ENCODE measurements around the gene JCAD. TPM values are rescaled to one million over a fixed set of nuclear protein-coding genes. Genes with fewer than 3 reads are reported as not detected.

JCAD gene
- total RNA-seq, 2 experiments from 2014 or later, result 0.03 to 0.20 TPM

DNA sequence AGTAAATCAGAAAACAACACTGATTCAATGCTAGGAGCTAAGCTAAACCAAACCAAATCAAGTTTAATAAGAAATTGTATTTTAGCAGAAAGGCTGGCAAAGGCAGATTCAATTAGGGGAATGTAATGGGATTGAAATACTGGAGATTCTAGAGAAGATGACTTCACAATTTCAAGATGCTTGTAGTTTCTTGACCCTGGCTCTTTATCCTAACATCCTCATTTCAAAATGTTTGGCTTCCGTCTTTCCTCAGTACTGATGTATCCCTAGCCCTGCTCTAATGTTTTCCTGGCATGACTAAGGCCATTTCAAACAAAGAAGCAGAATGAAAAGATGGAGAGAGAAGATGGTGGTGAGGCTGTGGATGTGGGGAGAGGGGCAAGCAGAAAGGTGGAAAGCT lies 2.7 kb upstream of the JCAD start:
- Mint-ChIP-seq H3K36me3 (no peaks in the 10 kb centered on the region), H3K27me3 (peaks cover 69% of the 10 kb centered on the region), H3K4me3 (no peak overlapping the region), H3K27ac (no peak overlapping the region), H3K4me1 (peaks cover 4% of the 10 kb centered on the region), H3K9me3 (no peaks in the 10 kb centered on the region)
- POLR2A ChIA-PET, result no interaction called here
- ATAC-seq (ENCODE audit: low read depth), result no peak
- DNase-seq, result no peak

DNA sequence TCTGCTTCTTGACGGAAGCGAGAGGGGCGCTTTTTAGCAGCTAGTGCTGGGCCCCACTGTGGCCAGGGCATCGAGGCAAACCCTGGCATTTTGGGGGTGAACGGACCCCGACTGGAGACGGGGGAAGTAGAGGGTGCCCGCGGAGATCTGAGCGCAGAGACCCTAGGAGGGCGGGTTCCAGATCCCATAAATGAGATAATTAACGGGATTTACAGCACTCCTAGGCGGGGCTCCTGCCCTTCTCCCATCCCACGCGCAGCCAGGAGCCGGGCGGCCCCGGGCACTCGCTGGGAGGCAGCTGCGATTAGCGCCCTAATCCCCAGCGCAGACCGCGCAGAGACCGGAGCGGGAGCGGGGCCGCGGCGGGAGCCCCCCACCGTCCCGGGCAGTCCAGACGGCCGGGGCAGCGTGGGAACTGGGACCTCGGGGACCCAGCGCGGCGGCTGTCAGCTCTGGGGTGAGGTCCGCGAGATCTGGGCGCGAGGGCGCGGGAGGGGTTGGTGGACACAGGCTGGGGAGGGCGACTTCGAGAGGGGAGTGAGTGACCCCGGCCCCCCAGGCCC lies 735 bp downstream of the JCAD start:
- ATAC-seq (ENCODE audit: low read depth), result no peak
- DNase-seq, result no peak
- Mint-ChIP-seq H3K27ac (no peak overlapping the region), H3K4me1 (peaks cover 4% of the 10 kb centered on the region), H3K27me3 (peaks cover 82% of the 10 kb centered on the region), H3K4me3 (peak overlapping the region; percentile 12), H3K36me3 (no peaks in the 10 kb centered on the region), H3K9me3 (no peaks in the 10 kb centered on the region)
- POLR2A ChIA-PET, result no interaction called here

DNA sequence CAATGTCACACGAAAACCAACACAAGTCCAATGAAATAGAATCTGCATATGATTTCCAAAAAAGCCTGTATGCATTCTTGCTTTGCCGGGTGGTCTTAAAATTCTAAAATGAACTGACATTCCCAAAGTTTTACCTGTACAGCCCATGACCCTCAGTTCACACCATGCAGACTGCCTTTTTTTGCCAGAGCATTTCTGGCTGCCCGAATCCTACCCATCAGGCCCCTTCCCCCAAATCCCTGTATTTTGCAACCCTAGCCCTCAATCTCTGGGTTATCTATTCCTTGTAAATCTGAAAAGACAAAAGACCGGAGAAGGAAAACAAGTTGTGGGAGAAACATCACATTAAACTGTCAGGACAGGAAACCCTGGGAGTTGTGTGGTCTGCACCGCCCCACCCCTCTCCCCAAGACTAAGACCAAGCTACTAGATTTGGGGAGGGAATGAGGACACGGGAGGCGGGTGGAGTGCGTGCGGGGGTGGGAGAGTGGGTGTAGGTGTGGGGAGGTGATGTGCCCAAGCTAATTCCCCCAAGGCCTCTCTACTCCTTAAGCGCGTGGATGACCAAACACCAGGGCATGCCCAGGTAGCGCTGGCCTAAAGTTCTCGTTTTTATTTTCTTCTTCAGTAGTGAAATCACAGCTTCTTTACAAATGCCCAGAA lies 1.4 kb downstream of the JCAD start:
- Mint-ChIP-seq H3K4me3 (no peak overlapping the region), H3K4me1 (peaks cover 4% of the 10 kb centered on the region), H3K9me3 (no peaks in the 10 kb centered on the region), H3K36me3 (no peaks in the 10 kb centered on the region), H3K27ac (no peak overlapping the region), H3K27me3 (peaks cover 80% of the 10 kb centered on the region)
- POLR2A ChIA-PET, result no interaction called here
- ATAC-seq (ENCODE audit: low read depth) (no peak), DNase-seq (no peak)

DNA sequence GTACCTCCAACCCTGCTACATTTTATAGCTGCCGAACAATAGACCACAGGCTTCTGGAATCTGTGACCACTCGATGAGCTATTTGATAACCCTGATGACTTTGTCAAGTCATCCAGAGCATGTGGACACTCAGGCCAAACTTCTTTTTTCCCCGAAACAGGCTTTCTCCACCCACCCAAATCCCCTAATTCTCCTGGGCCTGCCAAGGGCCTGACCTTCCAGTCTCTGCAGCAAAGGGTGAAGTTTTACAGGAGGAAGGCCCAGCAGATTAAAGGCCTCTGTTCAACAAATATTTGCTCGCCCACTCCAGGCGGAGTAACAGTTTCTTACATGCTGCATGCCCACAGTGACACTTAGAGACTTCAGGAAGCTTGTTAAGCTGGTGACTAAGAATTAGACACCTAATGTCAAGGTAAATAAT lies 2.0 kb downstream of the JCAD start:
- H3K36me3 Mint-ChIP-seq, result no peaks in the 10 kb centered on the region
- DNase-seq (no peak), ATAC-seq (ENCODE audit: low read depth) (no peak)
- H3K27ac Mint-ChIP-seq, result no peak overlapping the region
- POLR2A ChIA-PET, result no interaction called here
- no peak overlapping the region for H3K4me3 Mint-ChIP-seq
- no peaks in the 10 kb centered on the region for H3K9me3 Mint-ChIP-seq
- peaks cover 4% of the 10 kb centered on the region for H3K4me1 Mint-ChIP-seq
- H3K27me3 Mint-ChIP-seq, result peaks cover 79% of the 10 kb centered on the region

DNA sequence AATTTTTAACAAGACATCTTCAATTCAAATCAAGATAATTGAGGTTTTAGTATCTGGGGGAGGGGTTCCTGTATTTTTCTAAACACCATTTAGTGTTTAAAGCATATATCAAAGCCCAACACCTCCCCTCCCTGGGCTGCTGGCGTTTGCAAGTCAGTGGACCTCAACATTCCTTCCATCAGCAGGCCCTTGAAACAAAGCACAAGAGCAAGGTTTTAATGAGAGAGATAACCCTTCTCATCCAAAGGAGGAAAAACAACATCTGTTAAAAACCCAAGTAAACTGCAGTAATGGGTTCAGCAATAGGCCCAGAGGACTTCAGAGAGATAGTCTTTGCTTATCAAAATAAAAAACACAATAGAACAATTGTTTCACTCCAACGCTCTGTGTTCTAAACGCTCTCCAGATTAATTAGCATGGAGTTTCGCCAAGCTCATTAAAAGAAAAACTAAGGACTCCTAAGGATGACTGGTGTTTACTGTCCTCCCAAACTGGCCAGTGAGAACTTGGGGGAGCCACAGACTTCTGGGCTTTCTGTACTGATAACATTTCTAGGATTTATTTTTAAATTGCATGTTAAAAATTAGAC lies 2.5 kb downstream of the JCAD start:
- DNase-seq, result no peak
- no peak for ATAC-seq (ENCODE audit: low read depth)
- POLR2A ChIA-PET, result no interaction called here
- Mint-ChIP-seq H3K36me3 (no peaks in the 10 kb centered on the region), H3K9me3 (no peaks in the 10 kb centered on the region), H3K4me3 (no peak overlapping the region), H3K27ac (no peak overlapping the region), H3K4me1 (peaks cover 4% of the 10 kb centered on the region), H3K27me3 (peaks cover 78% of the 10 kb centered on the region)

DNA sequence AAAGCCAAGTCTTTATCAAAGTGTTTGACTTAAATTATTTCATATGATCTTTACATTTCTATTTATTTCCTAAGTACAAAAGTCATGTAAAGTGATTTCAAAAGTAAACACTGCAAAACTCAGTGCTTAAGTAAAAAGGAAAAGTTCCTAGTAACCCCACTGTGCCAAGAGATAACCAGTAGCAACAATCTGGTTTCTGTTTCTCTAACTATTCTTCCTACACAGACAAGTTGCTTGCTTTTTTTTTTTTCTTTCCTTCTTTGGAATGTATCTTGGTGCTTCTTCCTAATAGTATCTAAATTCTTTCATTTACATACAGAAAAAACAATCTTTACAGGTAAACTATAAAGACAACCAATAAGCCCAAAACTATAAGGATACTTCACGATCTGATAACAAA lies 3.1 kb downstream of the JCAD start:
- Mint-ChIP-seq H3K27me3 (peaks cover 75% of the 10 kb centered on the region), H3K9me3 (no peaks in the 10 kb centered on the region), H3K27ac (no peak overlapping the region), H3K4me1 (peaks cover 4% of the 10 kb centered on the region), H3K36me3 (no peaks in the 10 kb centered on the region), H3K4me3 (no peak overlapping the region)
- DNase-seq (no peak), ATAC-seq (ENCODE audit: low read depth) (no peak)
- POLR2A ChIA-PET, result no interaction called here

DNA sequence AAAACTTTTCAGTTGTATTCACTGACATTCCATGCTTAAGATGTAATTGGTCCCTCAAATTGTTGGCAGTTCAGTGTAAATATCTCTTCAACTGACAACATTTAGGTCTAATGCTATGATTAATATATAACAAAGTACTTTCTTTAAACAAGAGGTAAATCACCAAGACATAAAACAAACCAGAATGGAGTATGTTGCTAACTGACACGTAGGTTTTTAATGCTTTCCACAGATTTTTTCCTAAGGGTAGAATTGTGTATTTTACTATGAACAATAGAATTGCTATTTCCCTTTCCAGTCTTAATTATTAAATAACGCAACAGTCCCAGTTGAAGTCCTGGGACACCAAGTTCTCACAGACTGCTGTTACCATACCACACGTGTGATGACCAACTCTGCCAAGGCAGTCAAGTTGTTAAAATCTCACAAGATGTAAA lies 4.1 kb downstream of the JCAD start:
- peaks cover 5% of the 10 kb centered on the region for H3K4me1 Mint-ChIP-seq
- H3K27me3 Mint-ChIP-seq, result peaks cover 74% of the 10 kb centered on the region
- ATAC-seq (ENCODE audit: low read depth) (no peak), DNase-seq (no peak)
- H3K9me3 Mint-ChIP-seq, result no peaks in the 10 kb centered on the region
- H3K36me3 Mint-ChIP-seq, result no peaks in the 10 kb centered on the region
- H3K4me3 Mint-ChIP-seq, result no peak overlapping the region
- no peak overlapping the region for H3K27ac Mint-ChIP-seq
- POLR2A ChIA-PET, result no interaction called here

DNA sequence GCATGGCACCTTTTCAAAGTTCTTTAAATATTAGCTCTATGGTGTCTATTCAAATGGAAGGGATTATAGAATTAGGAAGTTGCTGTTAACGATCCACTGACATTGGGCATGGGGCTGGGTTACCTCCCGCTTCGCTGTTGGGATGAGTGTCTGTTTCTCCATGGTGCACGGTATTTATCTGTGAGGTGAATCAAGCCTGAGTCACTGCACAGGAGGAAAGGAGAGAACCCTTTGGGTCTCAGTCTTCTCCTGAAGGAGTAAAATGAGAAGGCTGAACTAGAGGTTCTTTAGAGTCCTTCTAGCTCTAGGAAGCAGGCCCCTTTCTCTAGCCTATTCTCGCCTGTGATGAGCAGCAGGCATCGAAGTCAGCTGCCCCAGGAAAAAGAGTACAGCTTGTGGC lies 7.3 kb downstream of the JCAD start:
- Mint-ChIP-seq H3K27ac (no peak overlapping the region), H3K4me1 (peaks cover 19% of the 10 kb centered on the region), H3K4me3 (no peak overlapping the region), H3K36me3 (no peaks in the 10 kb centered on the region), H3K27me3 (peaks cover 70% of the 10 kb centered on the region), H3K9me3 (no peaks in the 10 kb centered on the region)
- POLR2A ChIA-PET, result no interaction called here
- DNase-seq (no peak), ATAC-seq (ENCODE audit: low read depth) (no peak)

DNA sequence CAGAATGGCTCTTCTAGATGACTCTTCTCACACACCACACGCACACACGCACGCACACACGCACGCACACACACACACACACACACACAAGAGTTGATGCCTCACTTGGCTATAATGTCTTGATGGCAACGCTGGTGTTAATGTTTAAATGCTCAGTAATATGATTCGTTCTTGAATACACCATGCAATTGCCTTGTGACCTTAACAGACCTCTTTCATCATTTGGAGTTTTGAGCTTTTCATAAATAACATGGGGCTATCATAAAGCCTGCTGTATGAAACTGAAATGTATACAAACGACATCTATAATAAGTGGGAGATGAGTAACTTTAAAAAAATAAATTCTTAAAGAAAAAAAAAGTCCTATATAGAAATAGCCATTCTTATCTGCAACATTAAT lies 8.2 kb downstream of the JCAD start:
- H3K4me1 Mint-ChIP-seq, result peaks cover 19% of the 10 kb centered on the region
- peaks cover 70% of the 10 kb centered on the region for H3K27me3 Mint-ChIP-seq
- ATAC-seq (ENCODE audit: low read depth) (no peak), DNase-seq (no peak)
- H3K9me3 Mint-ChIP-seq, result no peaks in the 10 kb centered on the region
- POLR2A ChIA-PET, result no interaction called here
- no peak overlapping the region for H3K4me3 Mint-ChIP-seq
- no peaks in the 10 kb centered on the region for H3K36me3 Mint-ChIP-seq
- H3K27ac Mint-ChIP-seq, result no peak overlapping the region

DNA sequence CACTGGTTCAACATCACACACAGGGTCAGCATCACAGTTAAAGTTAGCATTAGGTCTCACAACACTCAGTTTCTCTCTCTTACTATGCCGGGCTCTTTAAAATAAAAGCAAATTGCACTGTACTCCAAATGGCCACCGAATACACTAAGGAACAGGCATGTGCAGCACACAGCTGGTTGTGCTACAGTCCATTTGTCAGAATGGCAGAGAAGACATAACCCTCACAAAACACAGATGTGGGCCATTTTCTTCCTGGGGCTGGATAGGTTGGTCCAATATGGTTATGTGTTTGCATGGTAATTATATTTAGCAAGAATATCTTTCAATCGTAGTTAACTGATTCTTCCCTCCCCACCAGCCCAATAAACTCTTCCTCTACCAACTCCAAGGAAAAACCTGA lies 9.0 kb downstream of the JCAD start:
- ATAC-seq (ENCODE audit: low read depth) (no peak), DNase-seq (no peak)
- POLR2A ChIA-PET, result no interaction called here
- H3K4me1 Mint-ChIP-seq, result peaks cover 19% of the 10 kb centered on the region
- H3K27me3 Mint-ChIP-seq, result peaks cover 70% of the 10 kb centered on the region
- no peaks in the 10 kb centered on the region for H3K9me3 Mint-ChIP-seq
- H3K27ac Mint-ChIP-seq, result no peak overlapping the region
- H3K36me3 Mint-ChIP-seq, result no peaks in the 10 kb centered on the region
- no peak overlapping the region for H3K4me3 Mint-ChIP-seq

DNA sequence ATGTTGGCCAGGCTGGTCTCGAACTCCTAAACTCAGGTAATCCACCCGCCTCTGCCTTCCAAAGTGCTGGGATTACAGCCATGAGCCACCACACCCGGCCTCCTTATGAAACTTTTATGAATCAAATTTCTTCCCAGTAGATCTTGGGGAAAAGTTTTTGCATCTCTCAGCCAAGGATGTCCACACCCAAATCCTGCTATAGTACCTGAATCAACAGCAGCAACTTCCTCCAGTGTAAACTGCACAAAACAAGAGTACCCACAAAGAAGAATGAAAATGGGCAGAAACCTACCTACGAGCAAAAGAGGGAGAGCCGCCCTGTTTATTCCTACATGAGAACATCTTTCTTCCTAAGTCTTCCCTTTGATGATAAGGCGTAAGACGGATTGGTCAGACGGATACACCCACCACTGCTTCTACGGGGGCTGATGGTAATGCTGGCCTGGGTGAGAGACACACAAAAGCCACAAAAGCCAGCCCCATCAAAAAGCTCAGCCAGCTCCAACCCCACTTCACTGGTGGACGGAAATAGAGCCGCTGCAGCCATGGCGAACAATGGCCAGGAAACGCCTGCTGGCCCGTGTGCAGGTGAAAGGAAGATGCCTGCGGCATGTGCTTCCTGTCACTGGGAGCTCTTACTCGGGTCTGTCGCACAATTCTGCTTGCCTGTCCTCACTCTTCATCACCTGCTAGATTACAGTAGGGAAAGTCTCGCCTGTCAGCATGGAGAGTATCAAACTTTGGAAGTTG lies 10.4 kb downstream of the JCAD start:
- H3K36me3 Mint-ChIP-seq, result no peaks in the 10 kb centered on the region
- H3K4me3 Mint-ChIP-seq, result peak overlapping the region; percentile 64
- peaks cover 19% of the 10 kb centered on the region for H3K4me1 Mint-ChIP-seq
- no peaks in the 10 kb centered on the region for H3K9me3 Mint-ChIP-seq
- POLR2A ChIA-PET, result interaction anchor here (1.2 kb wide), 1 partner anchor 22 kb away, joined by 5 read pairs; no protein-coding TSS in a partner anchor
- no peak overlapping the region for H3K27ac Mint-ChIP-seq
- H3K27me3 Mint-ChIP-seq, result peaks cover 70% of the 10 kb centered on the region
- DNase-seq (no peak), ATAC-seq (ENCODE audit: low read depth) (peak; percentile 66)

DNA sequence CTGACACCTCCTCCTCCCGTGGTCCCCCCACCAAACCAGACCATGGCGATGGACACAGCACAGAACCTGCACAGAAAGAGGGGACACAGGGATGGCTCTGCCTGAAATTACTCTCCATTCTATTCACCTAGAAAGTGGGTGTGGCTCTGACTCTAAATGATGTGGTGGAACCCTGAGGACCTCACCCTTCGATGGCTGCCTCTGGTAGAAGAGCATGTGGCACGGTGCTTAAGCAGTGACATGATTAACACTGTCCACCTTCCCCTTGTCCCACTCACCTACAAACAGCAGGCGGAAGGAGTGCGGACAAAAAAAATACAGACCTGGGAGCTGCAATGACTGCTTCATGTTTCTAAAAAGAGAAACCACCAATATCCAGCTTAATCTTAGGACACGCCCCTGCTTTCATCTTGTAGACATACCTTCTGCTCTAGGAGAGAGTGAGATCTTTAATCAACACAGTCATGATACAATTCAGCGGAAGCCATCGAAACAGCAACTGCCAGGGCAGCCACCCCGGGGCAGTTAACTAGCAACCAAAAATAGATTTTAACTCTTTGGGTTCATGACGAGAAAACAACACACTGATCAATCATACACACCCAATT lies 11.4 kb downstream of the JCAD start:
- peak overlapping the region; percentile 35 for H3K4me3 Mint-ChIP-seq
- peaks cover 21% of the 10 kb centered on the region for H3K4me1 Mint-ChIP-seq
- H3K9me3 Mint-ChIP-seq, result no peaks in the 10 kb centered on the region
- DNase-seq (no peak), ATAC-seq (ENCODE audit: low read depth) (peak; percentile 65)
- peaks cover 68% of the 10 kb centered on the region for H3K27me3 Mint-ChIP-seq
- no peaks in the 10 kb centered on the region for H3K36me3 Mint-ChIP-seq
- no peak overlapping the region for H3K27ac Mint-ChIP-seq
- POLR2A ChIA-PET, result interaction anchor here (1.3 kb wide), 1 partner anchor 21 kb away, joined by 3 read pairs; no protein-coding TSS in a partner anchor

DNA sequence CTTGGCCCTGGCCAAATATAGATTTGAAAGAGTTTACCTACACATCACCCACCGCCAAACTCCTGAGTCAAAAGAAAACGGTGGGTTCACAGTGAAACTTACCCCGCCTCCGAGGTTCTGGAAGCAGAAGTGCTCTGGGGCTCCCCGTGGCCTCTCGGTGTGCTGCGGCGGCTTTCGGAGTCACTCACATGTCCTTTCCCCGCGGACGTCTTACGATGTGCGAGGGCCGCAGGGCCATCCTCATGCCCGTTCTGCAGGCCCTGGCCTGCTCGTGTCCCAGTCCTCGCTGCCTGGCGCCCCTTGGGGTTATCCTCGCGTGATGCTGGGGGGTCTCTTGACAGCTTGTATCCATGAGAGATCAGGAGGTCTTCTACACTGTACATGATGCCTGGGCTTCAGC lies 12.0 kb downstream of the JCAD start:
- no peak overlapping the region for H3K27ac Mint-ChIP-seq
- no peaks in the 10 kb centered on the region for H3K36me3 Mint-ChIP-seq
- POLR2A ChIA-PET, result interaction anchor here (1.3 kb wide), 1 partner anchor 20 kb away, joined by 3 read pairs; no protein-coding TSS in a partner anchor
- H3K4me3 Mint-ChIP-seq, result no peak overlapping the region
- peaks cover 67% of the 10 kb centered on the region for H3K27me3 Mint-ChIP-seq
- DNase-seq, result no peak
- H3K9me3 Mint-ChIP-seq, result no peaks in the 10 kb centered on the region
- no peak for ATAC-seq (ENCODE audit: low read depth)
- peaks cover 21% of the 10 kb centered on the region for H3K4me1 Mint-ChIP-seq
